Measurements from ENCODE around the gene WDR46.

Gene WDR46

DNA sequence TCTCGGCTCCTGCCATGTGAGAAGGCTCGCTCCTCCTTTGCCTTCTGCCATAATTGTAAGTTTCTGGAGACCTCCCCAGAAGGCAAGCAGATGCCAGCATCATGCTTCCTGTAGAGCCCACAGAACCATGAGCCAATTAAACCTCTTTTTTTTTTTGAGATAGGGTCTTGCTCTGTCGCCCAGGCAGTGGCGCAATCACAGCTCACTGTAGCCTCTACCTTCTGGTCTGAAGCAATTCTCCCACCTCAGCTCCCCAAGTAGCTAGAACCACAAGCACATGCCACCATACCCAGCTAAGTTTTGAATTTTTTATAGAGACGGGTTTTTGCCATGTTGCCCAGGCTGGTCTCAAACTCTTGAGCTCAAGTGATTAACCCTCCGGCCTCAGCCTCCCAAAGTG lies 52.2 kb downstream of the WDR46 start:
- no peak overlapping the region for H3K4me3 ChIP-seq (ENCODE audit: low read depth, low read length)
- H3K27ac ChIP-seq (ENCODE audit: low read depth, low read length), result no peak overlapping the region
- peaks cover 13% of the 10 kb centered on the region for H3K4me1 ChIP-seq (ENCODE audit: control insufficient read depth, insufficient read depth, low read length)
- no peaks in the 10 kb centered on the region for H3K9me3 ChIP-seq (ENCODE audit: control insufficient read depth, insufficient read depth, low read depth, low read length)
- H3K9ac ChIP-seq (ENCODE audit: low read length), result no peak overlapping the region
- no peaks in the 10 kb centered on the region for H3K36me3 ChIP-seq (ENCODE audit: control insufficient read depth, insufficient read depth, low read length)
- H3K27me3 ChIP-seq (ENCODE audit: control insufficient read depth, insufficient read depth, low read length), result peaks cover 1% of the 10 kb centered on the region

GRCh38 chr6:33236328-33236727 lies 52.7 kb downstream of the WDR46 start:
- Histone ChIP-seq H3K27ac (ENCODE audit: low read depth, low read length) (no peak overlapping the region), H3K4me3 (ENCODE audit: low read depth, low read length) (no peak overlapping the region), H3K27me3 (ENCODE audit: control insufficient read depth, insufficient read depth, low read length) (no peaks in the 10 kb centered on the region; the same call in 1 of the 2 replicates), H3K36me3 (ENCODE audit: control insufficient read depth, insufficient read depth, low read length) (no peaks in the 10 kb centered on the region), H3K9ac (ENCODE audit: low read length) (no peak overlapping the region), H3K9me3 (ENCODE audit: control insufficient read depth, insufficient read depth, low read depth, low read length) (no peaks in the 10 kb centered on the region), H3K4me1 (ENCODE audit: control insufficient read depth, insufficient read depth, low read length) (peaks cover 13% of the 10 kb centered on the region)

GRCh38 chr6:33235221-33235634 lies 53.8 kb downstream of the WDR46 start:
- Histone ChIP-seq H3K36me3 (ENCODE audit: control insufficient read depth, insufficient read depth, low read length) (no peaks in the 10 kb centered on the region), H3K27me3 (ENCODE audit: control insufficient read depth, insufficient read depth, low read length) (no peaks in the 10 kb centered on the region; the same call in 1 of the 2 replicates), H3K27ac (ENCODE audit: low read depth, low read length) (no peak overlapping the region), H3K9ac (ENCODE audit: low read length) (no peak overlapping the region), H3K9me3 (ENCODE audit: control insufficient read depth, insufficient read depth, low read depth, low read length) (no peaks in the 10 kb centered on the region), H3K4me3 (ENCODE audit: low read depth, low read length) (no peak overlapping the region), H3K4me1 (ENCODE audit: control insufficient read depth, insufficient read depth, low read length) (peaks cover 13% of the 10 kb centered on the region)
